EL (cell line): Measurements from ENCODE around the gene NOD1.
A peak's percentile ranks its signal among the peaks of the same experiment; 100 is the strongest.

ENCODE experiments used
- DNase-seq: peaks from one replicate; pipeline ENCODE4 v3.0.0-alpha.2; 2016

NOD1 gene

DNA sequence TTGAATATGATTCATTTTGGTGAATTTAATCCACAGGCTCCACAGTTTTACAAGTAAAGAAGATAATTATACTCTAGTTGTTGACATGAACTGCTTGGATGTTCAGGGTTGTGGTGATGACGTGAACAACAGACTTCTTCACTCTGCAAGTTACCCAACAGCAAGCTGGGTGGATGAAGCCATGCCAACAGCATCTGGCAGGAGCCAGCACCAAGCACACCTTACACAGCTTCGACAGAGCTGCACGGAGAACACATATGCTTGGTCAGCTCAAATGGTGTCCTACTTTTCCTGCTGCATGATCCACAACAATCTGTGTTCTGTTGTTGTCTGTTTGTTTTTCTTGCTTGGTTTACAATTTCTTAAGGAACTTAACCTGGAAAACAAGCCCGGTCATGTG is 9.8 kb downstream of the NOD1 start:
- DNase-seq: no peak

DNA sequence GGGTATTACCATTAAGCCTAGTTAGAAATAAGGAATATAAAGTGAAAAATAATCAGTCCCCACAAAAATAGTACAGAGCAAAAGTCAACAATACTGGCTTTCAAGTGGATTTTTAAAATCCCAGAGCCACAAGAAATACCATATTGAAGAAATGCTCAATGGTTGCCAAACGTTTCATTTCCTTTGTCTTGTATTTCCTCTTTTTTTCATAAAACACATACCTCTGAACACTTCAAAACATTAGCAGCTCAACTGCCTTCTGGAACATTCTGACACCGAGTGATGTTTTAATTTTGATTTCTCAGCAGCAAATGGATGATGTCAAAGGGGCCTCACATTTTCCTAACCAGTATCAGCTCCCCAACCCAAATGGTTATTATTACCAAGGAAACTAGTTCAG is 10.5 kb downstream of the NOD1 start:
- no peak for DNase-seq

DNA sequence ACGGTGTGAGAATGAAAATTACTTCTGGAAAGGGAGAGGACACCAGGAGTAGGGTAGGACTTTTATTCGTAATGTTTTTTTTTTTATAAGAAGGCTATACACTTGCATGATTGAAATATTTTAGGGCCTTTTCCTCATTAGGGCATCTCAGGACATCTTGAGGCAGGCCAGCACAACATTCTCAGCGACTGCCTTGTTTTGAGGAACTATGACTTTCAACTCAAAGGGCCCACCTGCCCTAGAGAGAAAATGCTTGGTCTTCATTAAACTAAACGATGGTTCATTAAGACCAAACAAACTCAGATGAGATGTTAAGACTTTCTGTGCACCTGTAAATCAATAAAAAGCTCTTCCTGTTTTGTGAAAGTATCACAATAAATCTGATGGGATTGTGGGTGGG is 11.3 kb downstream of the NOD1 start:
- DNase-seq: no peak

DNA sequence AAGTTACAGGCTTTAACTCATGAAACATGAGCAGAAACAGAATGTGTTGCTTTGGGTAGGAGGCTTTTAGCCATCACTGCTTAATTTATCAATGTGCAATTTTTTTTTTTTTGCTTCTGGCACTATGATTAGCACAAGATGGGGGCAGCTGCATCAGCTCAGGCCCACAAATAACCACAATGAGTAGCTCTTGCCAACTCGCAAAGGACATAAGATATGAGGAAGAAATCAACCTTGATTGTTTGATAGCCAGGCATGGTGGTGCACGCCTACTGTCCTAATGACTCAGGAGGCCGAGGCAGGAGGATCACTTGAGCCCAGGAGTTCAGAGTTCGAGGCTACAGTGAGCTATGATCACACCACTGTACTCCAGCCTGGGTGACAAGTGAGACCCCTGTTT is 12.3 kb downstream of the NOD1 start:
- DNase-seq: no peak

DNA sequence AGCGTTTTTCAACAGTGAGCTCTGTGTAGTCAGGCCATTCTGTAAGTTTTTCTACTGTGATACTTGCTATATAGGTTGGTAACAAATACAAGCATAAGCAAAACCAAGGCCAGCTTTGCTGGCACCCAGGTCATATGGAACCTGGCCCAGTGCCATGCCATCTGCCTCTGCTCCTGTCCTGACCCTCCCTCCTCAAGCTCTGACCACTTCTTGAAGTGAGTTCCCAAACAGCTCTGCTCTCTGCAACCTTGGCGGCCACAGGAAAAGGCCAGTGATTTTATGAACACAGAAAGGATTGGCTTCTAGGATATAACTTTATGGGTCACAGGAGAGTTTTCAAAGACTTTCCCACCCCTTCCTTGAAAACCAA is 12.8 kb downstream of the NOD1 start:
- no peak for DNase-seq

DNA sequence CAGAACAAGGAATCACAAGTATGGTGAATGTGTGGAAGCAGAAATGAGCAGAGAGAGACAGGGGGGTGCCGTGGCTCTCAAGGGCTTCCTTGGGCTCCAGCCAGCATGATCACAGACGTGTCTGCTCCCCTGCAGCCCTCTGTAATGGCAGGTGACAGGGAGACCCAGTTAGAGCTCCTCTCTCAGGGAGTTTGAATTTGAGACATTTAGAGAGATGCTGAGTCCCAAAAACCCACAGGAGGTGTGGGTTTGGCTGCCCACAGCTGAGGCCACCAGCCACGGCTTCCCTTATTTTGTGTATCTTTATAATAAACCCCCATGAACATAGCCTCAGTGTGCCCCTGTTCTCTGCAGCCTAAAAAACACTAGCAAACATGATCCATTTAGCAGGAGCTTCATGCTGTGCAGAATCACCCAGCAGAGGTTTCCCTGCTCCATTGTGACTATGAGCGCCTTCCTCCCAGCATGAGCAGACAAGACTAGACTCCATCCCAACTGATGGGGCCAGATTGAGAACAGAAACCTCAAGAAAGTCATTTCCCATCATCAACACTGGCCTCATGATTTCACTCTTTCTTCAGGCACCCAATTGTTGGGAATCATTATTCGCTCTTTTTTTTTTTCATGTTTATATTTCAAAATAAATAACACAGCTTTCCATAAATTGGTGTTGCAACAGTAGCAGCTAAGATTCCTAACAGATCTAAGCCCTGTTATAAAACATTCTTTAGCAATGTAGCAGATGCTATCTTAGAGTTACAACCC is 13.4 kb downstream of the NOD1 start:
- DNase-seq: no peak

DNA sequence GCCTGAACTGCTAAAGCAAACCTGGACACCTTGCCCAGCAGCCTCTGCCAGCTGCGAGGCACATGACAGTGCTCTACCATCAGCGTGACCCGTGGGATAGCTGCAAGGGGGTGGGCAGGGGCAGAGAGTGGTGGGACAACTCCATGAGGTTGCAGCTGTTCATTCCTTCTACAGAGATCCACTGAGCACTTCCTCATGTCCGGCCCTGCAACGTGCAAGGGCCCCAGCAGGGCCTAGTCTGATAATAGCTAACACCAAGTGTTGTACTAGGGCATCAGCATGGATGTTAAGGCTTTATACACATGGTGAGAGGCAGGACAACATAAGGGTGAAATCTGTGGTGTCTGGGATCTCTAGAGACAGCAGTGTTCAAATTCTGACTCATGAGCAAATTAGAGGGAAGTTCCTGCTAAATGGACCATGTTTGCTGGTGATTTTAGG is 14.3 kb downstream of the NOD1 start:
- no peak for DNase-seq

DNA sequence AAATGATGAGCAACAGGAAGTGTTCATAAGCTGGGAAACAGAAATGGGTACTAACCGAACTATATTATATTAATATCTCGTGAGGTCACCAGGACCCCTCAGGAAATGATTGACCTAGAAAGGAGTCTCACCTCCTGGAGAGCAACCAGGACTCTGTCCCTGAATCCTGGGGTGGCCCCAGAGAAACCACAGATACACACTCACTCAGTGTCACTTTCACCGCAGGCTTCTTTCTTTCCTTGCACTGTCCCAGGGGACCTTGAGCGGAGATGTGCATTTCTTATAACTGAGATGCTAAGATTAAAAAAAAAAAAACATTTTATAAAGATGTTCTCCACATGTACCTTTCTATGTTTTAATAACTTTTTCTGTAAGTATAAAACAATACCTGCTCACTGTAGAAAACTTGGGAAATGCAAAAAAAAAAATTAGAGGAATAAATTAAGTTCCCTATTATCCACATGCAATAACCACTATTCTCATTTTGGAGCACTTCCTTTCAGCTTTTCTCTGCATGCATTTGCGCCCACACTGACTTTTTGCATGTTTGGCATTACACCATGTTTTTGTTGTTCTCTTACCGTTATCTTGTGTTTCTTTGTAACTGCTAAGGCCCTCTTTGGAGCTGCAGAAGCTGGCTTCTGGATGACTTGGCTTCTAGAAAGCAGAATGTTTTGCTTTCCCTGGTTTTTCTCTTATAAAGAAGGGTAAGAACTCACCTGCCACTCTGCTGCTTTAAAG is 15.0 kb downstream of the NOD1 start:
- no peak for DNase-seq

DNA sequence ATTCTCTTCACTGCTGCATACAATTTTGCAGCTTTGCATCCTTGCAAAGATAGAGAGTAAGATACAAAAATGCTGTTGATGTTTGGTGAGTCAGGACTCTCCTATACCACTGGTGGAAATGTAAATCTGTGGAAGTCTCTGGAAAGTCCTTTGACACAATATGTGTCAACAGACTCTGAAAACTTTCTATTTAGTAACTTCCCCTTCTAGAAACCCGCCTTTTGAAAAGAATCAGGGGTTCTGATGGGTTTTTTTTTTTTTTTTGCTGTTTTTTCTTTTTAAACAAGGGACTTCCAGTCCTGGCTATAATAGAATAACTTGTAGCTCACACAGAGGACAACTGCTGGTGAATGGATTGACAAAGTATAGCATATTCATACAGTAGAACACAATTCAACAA is 16.4 kb downstream of the NOD1 start:
- no peak for DNase-seq

DNA sequence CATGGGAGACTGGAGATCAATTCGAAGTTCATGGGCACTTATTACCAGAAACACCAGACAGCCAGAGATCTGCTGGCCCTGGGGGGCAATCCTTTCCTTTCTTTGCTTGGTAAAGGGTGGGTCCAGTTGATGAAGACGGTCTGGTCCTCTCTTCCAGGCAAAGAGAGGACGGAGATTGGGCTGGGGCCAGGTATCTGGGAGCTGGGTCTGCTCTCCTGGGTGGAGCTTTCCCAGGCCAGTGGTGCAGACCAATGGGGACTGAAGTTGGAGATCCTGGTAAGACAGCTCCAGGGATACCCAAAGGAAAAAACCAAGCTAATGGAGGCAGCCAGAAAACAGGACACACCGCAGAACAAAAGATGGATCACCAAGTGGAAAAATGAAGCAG is 18.3 kb downstream of the NOD1 start:
- DNase-seq: no peak

DNA sequence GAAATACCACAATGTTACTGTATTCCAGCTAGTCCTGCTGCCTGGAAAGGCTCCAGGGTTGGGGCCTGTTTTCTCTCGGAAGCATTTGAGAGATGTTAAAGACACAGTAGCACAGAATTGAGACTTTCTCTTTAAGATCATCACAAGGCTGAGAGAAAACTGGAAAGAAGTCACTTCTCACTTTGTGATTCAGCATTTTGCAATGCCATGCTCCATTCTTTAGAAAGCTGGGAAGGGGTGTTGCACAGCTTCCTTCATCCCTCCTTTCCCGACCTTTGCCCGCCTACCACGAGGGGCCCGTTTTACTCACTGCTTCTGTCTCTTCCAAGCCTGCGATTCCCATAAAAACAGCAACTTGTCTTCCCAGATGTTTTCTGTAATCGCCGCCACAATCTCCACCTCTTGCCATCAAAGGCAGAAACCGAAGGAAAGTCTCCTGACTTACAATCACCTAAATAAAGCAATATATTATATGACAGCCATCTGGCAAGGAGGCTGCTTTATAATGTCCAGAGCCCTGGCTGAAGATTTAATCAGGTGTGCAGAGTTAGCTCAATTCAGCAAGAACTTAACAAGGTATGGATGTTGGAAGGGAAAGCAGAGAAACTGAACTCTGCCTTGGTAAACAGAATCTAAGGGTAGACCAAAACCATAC is 18.9 kb downstream of the NOD1 start:
- DNase-seq: peak; percentile 95

DNA sequence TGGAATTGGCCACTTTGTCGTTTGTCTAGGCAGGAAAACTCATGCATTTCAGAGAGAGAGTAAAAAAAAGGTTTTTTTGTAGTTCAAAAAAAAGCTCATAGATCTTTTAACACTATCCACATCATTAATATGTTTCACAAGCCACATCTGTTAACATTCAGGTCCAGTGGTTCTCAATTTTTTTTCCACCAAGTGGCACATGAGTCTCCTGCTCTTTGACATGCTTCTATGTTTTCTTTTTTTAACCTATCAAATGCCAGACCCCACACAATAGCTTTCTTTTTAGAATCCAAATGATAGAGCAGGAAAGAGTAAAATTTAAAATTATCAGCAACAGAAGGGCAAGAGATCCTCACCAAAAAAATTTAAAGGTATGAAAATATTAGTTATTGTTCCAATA is 20.3 kb downstream of the NOD1 start:
- DNase-seq: no peak

DNA sequence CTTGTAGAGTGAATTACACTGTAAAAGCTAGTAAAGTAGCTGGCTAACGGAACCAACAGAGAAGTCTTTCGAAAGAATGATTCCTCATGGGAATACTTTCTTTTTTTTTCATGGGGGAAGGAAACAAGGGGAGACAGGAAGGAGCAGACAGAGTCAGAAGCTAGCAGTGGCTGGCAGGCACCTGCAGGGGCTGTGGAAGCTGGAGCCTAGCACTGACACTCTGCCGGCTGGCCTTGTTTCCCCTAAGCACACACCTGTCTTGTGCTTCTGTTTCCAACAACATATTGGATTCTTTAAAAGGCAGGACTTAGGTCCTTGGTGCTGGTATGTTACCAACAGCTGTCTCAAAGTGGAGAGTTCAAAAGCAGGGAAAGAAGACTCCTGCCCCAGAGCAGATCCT is 24.7 kb downstream of the NOD1 start:
- DNase-seq: no peak

DNA sequence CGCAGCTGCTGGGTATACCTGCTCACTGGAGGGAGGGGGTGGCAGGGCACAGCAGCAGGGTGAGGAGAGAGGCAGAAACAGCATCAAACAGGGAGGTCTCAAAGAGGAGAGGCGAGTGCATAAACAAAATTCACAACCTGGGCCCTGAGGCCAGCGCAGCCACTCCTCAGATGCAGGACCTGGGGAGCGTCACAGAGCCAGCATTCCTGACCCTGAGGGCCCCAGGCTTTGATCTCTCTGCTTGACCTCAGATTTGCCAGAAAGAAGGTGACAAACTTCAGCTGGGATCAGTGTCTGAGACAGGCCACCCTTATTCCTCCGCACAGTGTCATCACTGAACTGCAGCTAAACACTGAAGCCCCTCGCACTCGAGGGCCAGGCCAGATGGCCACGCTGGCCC is 25.6 kb downstream of the NOD1 start:
- no peak for DNase-seq

DNA sequence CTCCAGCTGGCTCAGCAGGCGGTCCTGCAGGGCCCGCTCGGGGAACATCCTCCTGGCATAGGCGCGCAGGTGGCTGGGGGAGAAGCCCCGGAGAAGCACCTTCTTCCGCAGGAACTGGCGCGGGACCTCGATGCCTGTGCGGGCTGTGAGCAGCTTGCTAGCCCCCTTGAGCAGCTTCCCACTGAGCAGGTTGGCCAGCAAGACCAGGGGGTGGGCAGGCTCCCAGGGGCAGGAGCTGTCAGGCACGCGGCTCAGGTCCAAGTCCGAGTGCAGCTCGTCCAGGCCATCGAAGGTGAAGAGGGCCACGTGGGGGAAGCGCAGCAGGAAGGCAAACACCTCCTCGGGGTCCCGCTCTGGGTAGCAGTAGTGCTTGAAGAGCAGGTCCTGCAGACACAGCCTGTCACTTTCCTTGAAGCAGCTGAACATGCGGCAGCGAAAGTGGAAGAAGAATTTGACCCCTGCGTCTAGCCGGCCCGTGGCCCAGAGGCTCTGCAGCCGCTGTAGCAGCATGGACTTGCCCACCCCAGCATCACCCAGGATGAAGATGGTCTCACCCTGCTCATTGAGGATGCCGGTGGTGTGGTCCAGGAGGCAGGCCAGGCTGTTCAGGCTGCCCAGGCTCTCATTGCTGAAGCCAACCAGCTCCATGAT is 26.2 kb downstream of the NOD1 start:
- no peak for DNase-seq

DNA sequence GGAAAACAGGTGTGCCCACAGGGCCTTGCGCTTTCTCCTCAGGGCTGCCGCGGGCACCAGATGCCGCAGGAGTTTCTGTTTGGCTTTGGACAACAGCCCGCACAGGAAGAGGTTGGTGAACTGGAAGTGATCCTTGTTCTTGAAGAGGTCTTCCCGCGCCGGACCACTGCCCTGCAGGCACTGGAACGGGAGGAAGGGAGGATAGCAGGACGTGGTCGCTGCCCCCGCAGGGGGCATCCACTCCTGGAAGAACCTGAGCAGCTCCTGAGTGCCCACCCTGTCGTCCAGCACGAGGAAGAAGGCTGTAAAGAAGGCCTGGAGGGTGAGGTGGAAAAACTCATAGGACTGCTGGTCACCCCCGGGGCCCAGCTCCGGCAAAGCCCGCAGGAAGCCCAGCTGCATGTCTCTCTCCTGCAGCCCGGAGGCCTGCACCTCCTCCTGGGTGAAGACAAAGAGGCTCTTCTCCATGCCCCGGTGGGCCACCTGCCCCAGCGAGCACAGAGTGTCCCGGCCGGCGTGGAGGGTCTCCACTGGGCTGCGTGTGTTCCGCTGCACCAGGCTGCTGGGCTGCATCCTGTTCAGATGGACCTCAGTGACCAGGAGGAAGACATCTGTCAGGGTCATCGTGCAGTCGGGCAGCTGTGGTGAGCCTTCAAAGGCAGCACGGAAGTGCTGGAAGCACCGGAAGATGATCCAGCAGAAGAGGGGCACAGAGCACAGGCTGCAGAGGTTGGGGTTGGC is 26.9 kb downstream of the NOD1 start:
- DNase-seq: no peak

DNA sequence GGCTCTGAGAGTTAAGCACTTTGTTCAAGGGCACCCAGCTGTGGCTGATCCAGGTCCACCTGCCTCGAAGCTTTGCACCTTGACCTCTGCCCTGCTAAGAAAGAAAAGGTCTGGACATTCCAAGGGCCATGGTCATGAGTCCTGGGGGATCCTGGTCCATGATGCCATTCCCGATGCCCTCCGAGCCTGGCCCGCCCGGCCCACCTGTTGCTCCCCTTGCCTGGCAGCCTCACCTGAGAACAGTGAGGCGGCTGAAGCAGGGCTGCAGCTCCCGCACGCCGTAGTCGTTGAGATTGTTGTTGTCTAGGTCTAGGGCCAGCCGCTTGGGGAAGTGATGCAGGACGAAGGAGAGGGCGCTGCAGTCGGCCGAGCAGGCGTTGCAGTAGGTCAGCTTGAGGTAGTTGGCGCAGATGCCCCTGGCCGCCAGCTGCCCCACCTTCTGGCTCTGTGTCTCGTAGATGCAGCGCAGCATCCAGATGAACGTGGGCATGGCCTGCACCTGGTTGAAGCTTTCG is 27.5 kb downstream of the NOD1 start:
- DNase-seq: no peak

DNA sequence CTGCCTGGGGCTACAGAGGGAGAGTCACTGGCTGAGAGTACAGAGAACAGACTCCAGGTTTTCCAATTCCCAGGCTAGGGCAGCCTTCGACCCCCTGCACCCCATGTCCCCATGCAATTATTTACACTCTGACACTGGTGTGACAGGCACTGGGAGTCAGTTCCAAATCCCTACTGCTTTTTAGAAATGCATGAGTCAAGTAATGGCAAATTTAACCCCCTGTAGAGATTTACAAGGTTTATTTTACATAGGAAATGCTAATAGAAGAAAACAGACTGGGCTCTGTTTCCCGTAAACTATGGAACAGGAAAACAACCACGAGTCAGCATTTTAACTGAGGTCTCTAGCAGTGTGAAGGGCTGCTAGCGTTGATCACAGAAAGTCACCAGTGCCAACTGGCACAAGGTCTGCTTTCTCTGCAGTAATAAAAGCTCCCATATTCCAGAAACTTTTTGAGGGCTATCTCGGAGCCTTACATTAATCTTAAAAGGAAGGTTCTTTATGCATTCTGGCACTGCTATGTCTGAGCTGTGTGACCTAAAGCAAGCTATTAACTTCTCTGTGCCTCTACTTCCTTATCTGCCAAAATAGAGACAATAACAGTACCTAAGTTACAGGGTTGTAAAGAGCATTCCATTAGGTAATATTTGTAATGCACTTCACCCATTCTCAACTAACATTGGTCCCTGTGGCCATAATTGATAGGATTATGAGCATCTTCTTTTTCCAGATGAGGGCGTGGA is 28.2 kb downstream of the NOD1 start:
- no peak for DNase-seq

DNA sequence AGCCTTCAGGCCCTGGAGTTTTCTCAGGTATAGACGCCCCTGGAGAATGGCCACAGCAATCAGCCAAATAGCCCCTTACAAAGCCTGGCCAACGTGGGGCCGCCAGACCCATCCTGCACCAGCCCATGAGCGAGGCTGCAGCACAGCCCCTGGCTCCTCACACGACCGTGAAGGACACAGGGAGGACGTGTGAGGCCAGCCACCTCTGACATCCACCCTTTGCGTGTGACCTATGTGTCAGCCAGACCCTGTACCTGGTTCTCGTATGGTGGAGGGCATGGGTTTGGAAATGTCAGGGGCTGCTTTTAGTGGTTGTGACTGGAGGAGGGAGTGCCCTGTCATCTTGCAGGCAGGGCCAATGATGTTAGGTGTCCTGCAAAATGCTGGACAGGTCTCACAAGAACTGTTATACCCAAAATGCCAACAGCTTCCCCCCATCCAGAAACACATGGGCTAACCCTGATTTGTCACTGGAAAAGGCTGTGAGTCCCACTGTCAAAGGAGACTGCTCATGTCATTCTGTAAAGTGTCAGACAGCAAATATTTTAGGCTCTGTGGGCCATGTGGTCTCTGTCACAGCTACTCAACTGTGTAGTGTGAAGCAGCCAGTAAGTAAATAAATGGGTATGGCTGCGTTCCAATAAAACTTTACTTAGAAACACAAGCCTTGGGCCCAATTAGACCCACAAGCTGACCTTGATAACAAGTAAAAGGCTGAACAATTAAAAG is 30.0 kb downstream of the NOD1 start:
- DNase-seq: no peak

DNA sequence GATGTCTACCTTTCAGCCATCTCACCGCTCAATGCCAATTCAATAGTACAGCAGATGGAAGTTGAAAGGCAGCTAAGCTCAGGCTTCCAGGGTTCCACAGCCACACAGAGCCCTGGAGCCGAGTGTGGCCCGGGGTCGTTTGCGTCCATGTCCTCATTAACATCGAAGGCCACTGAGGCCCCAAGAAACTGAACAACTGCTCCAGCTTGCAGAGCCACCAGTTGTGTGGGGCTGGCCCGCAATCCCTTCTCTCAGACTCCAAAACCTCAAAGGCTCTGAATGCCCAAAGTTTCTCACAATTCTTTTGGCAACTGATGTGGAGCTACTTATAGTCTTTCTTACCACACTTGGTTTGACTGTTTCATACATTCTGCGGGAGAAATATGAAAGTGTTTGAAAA is 31.1 kb downstream of the NOD1 start:
- no peak for DNase-seq

DNA sequence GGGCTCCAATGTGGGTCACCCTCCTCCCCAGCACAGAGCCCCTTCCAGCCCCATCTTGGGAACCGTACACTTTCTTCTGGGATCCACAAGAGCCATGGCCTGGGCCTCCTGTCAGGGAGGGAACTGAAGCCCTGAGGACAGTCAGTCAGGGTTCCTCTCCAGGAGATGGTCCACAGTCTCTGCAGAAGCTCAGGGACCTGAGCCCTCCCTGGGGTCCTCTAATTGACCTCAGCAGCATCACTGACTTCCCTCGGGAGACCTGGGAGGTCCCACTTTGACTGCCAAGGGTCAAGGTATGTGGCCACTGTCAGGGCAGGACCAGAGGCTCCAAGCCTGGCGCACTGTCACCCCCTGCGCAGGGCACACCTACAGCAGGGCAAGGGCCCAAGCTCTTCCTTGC is 32.3 kb downstream of the NOD1 start:
- no peak for DNase-seq
